Activated T-cell treated with anti-CD3 and anti-CD28 coated beads for 24 hours (primary cell): ENCODE measurements around the gene MAP2K7.
A peak's percentile ranks its signal among the peaks of the same experiment; 100 is the strongest.
"Not testable (repeated sequence)": the region's sequence is repeated elsewhere in the genome, so short reads cannot be mapped to it uniquely, and the experiment has no call there.

Source experiments
- DNase-seq: peaks from one replicate; pipeline ENCODE4 v3.0.0-alpha.2; 2020; ENCODE audit warnings: low read depth

MAP2K7 gene

DNA sequence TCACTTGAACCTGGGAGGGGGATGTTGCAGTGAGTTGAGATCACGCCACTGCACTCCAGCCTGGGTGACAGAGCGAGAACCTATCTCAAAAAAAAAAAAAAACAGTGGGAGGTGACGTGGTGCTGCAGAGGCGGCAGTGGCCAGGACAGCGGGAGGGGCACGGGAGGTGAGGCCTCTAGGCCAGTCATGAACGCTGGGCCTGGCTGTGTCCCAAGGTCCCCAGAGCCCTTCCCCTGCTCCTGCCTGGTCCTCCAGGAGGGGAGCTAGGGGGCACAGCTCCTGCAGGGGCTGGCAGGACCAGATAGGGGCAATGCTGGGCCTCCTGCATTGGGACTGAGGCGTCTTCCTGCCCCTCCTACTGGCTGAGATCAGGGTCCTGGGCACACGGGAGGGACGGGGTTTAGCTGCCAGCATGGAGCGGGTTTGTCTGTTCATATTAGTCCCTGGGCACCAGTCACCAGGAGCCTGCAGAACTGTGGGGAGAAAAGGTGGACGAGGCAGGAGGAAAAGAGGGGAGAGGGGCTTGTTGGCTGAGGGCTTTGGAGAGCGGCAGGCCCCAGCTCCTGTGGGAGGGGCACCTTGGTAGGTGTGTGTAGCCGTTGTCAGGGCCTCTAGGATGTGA is 4.5 kb downstream of the MAP2K7 start:
- DNase-seq, result no peak

DNA sequence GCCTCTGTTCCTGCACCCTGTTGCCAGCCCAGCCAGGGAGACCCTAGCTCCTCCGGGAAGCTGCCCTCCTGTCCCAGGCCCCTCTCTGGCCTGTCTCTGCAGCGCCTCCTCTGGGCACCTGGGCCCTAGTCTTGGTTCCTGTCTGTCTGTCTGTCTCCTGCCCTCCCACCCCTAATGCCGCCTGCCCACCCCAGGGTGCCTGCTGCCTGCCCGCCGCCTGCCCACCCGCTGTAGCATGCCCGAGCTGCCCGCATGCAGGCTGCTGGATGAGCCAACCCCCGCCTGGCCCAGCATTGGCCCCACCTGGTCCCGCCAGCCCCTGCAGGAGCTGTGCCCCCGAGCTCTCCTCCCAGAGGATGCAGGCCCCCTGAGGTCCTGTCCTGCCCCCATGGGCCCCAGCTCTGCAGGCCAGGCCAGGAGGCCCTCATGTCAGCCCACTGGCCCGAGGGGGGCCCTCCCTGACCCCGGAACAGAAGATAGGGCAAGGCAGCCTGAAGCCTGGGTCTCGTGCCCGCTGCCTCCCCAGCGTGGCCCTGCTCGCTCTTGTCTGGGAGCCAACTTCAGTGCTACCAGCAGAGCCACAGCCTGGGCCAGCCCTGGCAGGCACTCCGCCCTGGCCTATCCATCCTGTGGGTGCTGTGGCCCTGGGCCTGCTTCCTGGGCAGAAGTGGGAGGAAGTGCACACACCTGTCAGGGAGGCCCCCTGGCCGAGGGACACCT is 5.2 kb downstream of the MAP2K7 start:
- no peak for DNase-seq

DNA sequence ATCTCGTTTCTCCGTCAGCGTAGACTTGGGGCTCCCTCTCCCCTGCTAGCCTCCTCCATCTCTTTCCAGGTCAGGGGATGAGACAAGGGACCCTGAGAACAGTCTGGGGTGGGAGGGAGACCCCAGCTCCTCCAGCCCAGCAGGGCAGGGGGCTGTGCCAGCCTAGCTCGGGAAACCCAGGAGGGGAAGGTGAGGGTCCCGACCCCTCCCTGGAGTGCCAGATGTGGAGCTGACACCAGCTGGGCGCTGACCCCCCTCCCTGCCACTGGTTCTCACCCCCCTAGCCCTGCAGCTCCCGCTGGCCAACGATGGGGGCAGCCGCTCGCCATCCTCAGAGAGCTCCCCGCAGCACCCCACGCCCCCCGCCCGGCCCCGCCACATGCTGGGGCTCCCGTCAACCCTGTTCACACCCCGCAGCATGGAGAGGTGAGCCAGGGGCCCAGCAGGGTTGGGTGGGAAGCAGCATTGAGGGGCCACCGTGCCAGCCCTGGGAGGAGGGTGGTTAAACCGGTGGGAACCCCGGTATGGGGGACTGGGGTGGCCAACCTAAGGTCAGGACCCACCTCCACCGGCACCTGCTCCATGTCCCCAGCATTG is 5.9 kb downstream of the MAP2K7 start:
- no peak for DNase-seq

DNA sequence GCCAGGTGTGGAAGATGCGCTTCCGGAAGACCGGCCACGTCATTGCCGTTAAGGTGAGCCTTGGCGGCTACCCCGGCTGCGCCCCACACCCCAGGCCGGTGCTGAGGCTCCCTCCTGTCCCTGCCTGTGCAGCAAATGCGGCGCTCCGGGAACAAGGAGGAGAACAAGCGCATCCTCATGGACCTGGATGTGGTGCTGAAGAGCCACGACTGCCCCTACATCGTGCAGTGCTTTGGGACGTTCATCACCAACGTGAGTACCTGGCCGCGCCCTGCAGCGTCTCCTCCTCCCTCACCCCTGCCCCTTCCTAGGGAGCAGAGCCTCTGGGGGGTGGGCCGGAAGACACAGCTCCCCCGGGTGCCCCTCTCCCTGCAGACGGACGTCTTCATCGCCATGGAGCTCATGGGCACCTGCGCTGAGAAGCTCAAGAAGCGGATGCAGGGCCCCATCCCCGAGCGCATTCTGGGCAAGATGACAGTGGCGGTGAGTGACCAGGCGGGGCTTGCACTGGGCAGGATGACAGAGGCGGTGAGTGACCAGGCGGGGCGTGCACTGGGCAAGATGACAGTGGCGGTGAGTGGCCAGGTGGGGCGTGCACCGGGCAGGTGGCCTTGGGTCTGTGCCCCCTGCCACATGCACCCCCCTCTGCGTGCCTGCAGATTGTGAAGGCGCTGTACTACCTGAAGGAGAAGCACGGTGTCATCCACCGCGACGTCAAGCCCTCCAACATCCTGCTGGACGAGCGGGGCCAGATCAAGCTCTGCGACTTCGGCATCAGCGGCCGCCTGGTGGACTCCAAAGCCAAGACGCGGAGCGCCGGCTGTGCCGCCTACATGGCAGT is 6.9 kb downstream of the MAP2K7 start:
- no peak for DNase-seq

DNA sequence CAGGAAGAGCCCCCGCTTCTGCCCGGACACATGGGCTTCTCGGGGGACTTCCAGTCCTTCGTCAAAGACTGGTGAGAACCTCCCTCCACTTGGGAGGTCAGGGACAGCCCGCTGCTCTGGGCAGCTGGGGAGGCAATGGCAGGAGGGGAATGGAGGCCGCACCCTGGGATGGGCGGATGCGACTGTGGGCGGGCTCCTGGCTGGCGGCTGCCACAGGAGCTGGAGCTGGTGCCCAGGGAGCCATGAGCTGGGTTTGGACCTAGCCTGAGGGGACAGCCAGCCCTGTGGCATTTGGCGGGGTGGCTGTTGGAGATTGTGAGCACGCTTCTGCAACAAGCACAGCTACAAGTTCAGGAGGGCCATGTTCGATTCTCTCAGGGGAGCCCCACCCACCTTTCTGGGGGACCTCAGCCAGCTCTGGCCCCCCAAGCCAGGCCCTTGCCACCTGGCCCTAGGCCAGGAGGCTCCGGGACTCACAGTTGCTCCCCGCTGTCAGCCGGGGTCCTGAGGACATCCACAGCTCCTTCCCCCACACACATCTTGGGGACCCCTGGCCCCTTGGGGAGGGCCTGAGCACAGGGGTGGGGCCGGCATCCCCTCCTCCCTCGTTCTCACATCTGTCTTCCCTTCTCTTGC is 7.9 kb downstream of the MAP2K7 start:
- DNase-seq, result no peak

DNA sequence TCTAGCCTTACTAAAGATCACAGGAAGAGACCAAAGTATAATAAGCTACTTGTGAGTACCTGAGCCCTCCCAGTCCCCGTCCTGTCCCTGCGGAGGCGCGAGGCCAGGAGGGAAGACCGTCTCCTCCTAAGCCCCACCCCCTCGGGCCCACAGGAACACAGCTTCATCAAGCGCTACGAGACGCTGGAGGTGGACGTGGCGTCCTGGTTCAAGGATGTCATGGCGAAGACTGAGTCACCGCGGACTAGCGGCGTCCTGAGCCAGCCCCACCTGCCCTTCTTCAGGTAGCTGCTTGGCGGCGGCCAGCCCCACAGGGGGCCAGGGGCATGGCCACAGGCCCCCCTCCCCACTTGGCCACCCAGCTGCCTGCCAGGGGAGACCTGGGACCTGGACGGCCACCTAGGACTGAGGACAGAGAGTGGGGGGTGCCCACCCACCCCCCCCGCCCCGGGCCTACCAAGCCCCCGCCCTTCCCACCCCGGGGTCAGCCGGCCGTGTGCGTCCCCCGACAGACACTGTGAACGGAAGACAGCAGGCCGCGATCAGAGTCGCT is 8.5 kb downstream of the MAP2K7 start:
- DNase-seq, result no peak

DNA sequence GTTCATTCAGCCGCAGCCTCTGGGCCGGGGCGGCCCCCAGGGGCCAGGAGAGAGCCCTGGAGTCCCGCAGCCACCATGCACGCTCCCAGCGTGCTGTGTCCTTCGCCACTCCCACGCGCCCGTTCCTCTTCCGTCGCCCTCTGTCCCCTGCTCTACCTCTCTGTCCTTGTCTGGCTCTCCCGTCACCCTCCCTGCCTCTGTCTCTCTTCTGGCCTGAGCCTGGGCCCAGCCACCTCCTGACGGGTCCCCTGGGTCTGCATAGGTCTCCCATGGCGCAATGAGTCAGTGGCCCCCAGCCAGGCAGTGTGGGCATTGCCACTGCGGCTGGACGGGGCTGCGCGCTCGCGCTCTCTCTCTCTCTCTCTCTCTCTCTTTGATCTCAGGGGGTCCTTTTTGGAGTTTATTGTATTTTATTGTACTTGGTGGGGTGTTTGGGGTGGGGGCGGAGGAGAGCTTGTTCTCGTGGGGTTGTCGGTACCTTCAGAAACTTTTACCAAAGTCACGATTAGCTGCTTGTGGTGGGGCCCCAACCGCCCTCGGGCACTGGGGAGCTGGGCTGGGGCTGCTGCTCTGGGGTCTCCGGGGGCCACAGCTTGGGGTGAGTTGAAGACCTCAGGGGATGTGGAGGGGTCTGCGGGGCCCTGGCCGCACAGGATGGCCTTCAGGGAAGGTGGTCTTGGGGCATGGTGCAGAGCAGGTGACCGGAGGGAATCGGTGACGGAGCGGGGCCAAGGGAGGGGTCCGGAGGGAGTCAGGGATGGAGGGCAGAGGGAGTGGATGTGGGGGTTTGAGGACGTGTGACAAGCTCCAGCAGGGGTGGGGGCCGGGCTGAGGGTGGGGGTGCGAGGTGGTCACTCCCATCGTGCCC is 9.3 kb downstream of the MAP2K7 start:
- no peak for DNase-seq

DNA sequence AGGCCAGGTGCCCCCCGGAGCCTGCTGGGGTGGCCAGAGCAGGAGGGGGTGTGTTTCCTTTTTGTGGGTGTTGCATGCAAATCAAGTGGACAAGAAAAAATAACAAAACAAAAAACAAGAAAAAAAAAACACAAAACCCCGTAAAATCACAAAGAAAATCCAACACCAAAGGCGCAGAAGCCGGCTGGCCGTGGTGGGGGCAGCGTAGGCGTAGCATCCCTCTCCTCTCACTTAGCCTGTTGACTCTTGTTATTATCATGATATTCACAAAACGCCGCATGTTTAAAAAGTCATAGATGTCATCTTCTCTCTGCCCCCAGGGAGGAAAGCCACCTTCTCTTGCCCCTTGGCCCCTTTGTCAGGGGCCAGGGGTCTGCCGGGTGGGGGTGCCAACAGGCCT is 10.0 kb downstream of the MAP2K7 start:
- DNase-seq, result no peak

DNA sequence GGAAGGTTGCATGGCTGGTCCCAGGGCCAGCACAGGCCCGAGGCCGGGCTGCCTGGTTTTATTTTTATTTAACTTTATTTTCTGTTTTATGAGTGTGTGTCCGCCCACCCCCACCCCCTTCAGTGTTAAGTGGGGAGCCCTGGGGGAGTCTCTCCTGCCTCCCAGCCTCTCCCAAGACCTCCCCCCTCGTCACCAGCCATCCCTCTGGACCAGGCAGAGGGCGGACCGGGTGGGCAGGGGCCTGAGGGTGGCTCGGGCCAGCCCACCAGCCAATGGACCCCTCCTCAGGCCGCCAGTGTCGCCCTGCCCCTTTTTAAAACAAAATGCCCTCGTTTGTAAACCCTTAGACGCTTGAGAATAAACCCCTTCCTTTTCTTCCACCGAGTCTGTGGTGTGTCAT is 10.4 kb downstream of the MAP2K7 start:
- DNase-seq, result no peak

DNA sequence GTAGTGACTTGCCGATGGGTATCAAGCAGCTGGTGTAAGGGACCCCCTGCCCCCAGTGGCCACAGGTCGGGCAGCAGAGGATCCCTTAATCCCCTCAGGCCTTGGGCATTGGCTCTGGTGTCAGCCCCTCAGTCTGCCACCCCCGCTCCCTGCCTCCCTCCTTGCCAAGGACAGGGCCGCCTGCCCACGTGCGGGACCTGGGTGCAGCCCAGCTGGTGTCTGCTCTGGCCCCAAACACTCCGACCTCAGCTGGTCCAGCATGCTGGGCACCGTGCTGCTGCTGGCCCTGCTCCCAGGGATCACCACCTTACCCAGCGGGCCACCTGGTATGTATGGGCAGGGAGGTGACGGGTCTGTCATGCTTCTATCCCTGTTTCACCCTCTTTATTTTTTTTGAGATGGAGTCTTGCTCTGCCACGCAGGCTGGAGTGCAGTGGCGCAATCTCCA is 10.9 kb downstream of the MAP2K7 start, which contains the start of gene TGFBR3L:
Gene TGFBR3L, plus strand, starts transcription at position 233 of the 448 bp plus-strand sequence.
- DNase-seq, result no peak

DNA sequence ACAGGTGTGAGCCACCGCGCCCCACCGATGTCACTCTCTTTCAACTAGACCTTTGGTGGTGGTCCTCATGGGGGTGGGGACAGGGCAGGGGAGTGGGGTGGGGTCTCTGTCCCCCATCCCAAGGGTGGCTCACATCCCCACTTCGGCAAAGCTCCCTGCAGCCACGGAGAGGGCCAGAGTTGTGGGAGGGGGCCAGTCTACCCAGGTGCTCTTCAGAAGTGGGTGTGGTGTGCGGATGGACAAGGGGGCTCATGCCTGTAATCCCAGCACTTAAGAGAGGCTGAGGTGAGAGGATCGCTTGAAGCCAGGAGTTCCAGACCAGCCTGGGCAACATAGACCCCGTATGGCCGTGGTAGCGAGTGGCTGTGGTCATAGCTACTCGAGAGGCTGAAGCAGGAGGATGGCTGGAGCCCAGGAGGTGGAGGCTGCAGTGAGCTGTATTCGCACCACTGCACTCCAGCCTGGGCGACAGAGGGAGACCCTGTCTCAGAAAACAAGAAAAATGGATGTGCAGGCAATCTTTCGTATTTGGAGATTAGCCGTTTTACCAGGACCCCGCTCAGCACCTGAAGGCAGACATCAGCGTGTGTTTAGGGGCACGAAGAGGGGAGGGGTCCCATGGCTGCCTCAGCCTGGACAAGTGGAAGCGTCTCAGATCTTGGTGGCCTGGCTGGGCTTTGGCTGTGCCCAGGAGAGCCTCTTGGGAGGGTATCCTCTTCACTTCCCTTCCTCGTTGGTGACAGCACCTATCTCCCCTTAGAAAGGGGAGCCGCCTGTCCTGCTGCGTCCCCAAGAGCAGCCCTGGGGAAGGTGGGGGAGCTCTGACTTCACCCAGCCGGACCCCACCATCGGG is 11.8 kb downstream of the MAP2K7 start:
- DNase-seq, result no peak

DNA sequence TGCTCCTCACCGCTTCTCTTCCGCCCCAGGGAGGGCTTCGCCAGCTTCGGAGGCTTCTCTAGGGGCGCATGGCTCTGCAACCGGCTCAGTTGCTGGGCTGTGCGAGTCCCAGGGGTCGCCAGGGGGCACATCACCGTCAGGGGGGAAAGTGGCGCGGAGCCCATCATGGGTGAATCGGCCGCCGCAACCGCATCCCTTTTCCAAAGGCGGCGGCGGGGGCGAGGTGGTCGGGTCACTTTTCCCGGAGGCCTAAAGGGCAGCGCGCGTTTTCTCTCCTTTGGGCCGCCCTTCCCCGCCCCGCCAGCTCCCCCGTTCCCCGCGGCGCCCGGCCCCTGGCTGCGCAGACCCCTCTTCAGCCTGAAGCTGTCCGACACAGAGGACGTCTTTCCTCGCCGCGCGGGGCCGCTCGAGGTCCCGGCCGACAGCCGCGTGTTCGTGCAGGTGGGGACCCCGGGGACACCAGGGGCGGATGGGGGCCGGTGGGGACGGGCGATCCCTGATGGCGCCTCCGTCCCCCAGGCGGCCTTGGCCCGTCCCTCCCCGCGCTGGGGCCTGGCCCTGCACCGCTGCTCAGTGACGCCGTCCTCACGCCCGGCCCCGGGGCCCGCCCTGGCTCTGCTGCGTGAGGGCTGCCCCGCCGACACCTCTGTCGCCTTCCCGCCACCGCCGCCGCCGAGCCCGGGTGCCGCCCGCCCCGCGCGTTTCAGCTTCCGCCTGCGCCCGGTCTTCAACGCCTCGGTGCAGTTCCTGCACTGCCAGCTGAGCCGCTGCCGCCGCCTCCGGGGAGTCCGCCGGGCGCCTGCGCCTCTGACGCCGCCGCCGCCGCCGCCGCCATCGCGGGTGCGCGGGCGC is 12.7 kb downstream of the MAP2K7 start:
- peak; percentile 46 for DNase-seq

DNA sequence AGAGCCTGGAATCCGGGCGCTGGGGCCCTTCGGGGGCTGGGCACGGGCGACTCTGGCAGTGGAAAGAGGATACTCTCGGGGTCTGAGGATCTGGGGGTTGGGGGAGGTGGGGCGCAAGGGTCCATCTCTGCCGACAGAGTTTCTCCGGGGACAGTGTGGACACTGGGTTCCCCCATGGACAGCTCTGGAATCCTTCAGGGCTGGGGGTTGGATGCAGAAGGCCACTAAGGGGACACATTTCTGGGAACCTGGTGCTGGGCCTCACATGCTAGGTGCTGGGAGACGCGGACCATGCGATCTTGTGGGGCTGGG is 13.2 kb downstream of the MAP2K7 start:
- no peak for DNase-seq

DNA sequence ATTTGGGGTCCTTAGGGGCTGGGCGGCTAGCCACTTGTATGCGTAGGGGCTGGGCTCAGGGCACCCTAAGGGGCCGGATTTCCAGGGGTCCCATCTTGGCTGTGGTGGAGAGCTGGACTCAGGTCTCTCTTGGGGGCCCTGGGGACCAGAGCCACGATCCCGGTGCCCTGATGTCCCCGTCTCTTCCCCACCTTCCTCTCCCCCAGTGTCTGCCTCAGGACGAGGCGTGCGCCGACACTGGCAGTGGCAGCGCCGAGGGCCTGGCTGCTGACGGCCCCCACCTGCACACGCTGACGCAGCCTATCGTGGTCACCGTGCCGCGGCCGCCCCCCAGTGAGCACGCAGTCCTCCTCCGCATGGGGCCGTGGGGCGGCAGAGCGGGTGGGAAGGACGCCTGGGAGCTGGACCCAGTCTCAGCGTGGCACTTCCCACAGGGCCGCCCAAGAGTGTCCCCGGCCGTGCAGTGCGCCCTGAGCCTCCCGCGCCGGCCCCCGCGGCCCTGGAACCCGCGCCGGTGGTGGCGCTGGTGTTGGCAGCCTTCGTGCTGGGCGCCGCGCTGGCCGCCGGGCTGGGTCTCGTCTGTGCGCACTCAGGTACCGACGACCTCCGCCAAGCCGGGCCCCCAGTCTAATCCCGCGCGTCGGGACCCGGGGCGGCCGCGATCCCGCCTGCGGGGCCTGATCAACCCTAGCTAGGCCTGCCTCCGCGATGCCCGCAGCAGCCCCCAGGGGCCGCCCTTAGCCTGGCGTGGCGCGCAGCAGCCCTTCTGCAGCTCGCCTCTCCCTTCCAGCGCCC is 13.8 kb downstream of the MAP2K7 start:
- DNase-seq, result peak; percentile 45

DNA sequence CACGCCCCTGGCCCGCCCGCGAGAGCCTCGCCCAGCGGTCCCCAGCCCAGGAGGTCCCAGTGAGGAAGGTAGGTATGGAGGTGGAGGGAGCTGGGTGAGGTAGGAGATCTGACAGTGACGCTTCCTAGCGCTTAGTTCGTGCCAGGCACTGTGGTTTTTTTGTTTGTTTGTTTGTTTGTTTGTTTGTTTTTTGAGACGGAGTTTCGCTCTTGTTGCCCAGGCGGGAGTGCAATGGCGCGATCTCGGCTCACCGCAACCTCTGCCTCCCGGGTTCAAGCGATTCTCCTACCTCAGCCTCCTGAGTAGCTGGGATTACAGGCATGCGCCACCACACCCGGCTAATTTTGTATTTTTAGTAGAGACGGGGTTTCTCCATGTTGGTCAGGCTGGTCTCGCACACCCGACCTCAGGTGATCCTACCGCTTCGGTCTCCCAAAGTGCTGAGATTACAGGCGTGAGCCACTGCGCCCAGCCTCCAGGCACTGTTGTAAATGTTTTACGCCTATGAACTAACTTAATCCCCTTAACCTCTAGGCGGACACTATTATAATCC is 14.5 kb downstream of the MAP2K7 start:
- DNase-seq, result not testable (repeated sequence)

DNA sequence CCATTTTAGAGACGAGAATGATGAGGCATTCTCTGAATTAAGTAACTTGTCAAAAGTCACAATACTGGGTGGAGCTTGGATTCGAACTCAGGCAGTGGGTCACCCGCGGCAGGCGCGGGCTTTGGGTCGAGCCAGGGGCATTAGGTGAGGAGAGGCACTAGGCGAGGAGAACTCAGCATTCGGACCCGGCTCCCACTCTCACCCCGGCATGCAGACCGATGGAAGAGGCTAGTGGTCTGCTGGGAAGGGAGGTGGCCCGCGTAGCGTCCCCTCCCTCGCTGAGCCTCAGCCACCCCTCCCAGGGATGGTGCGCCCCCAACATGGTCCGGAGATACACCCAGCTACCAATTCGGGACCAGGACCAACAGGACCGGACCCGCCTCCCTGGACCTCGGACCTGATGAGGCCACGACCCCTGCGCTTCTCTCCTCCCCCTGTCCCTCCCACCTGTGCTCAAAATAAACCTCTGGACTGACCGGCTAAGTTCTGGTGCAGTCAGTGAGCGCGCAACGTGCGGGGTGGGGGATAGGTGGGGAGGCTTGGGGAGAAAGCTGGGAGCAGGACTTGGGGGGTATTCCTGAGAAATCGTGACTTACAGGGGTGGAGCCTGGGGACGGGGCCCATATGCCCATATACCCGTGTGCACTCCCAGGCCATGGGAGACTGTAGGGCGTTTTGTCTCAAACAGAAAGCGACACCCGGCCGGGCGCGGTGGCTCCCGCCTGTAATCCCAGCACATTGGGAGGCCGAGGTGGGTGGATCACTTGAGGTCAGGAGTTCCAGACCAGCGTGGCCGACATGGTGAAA is 15.1 kb downstream of the MAP2K7 start:
- no peak for DNase-seq
